Chondrocyte (in vitro differentiated cells): ENCODE results near the gene PLSCR3. TPM values are rescaled to one million over a fixed set of nuclear protein-coding genes. Genes with fewer than 3 reads are reported as not detected.

Experiments
- DNase-seq: peaks from one replicate; pipeline ENCODE4 v3.0.0; 2021; ENCODE audit warnings: mixed read lengths, low spot score
- H3K27ac Mint-ChIP-seq: one replicate; pipeline ENCODE4 v1.8.0; 2021; ENCODE audit warnings: mild to moderate bottlenecking, moderate library complexity, mixed read lengths; ENCODE audit not compliant: unreplicated experiment
- H3K27me3 Mint-ChIP-seq: 2 replicates; pipeline ENCODE4 v1.8.0; 2021; ENCODE audit warnings: low read depth, mixed read lengths
- H3K36me3 Mint-ChIP-seq: 2 replicates; pipeline ENCODE4 v1.8.0; 2021; ENCODE audit warnings: low read depth, mixed read lengths
- H3K4me1 Mint-ChIP-seq: 2 replicates; pipeline ENCODE4 v1.8.0; 2021; ENCODE audit warnings: low read depth, mild to moderate bottlenecking, mixed read lengths
- H3K4me3 Mint-ChIP-seq: one replicate; pipeline ENCODE4 v1.8.0; 2021; ENCODE audit warnings: mild to moderate bottlenecking, moderate library complexity, mixed read lengths; ENCODE audit not compliant: unreplicated experiment
- H3K9me3 Mint-ChIP-seq: 2 replicates; pipeline ENCODE4 v1.8.0; 2021; ENCODE audit warnings: low read depth, mixed read lengths
- CTCF ChIP-seq: fragments of 200-600 bp; sonication (generic); IDR thresholded peaks from 2 replicates; pipeline ENCODE4 v1.5.0; 2021; ENCODE audit warnings: antibody characterized with exemption, mild to moderate bottlenecking, moderate library complexity
- total RNA-seq: library from RNA; stranded (reverse); gene quantifications from 3 replicates; pipeline ENCODE4 v1.2.1, GENCODE V29; 2021

The PLSCR3 gene
- total RNA-seq, 1 donor from 2014 or later, result 81.5 TPM

- Mint-ChIP-seq H3K4me1 (peaks cover 3% of the 10 kb centered on the region), H3K4me3 (no peak overlapping the region), H3K27ac (no peak overlapping the region)
Observed at GRCh38 chr17:7343250-7343649, 51.1 kb downstream of the PLSCR3 start.

GRCh38 chr17:7341842-7342241 is 52.5 kb downstream of the PLSCR3 start:
- Mint-ChIP-seq H3K9me3 (no peaks in the 10 kb centered on the region), H3K36me3 (no peaks in the 10 kb centered on the region), H3K4me3 (no peak overlapping the region), H3K27me3 (peaks cover 7% of the 10 kb centered on the region), H3K27ac (no peak overlapping the region), H3K4me1 (no peaks in the 10 kb centered on the region)
- no peak for TF ChIP-seq CTCF
- DNase-seq, result no peak

More at GRCh38 chr17:7343250-7343649, 51.1 kb downstream of the PLSCR3 start:
- no peaks in the 10 kb centered on the region for H3K9me3 Mint-ChIP-seq
- peaks cover 4% of the 10 kb centered on the region for H3K27me3 Mint-ChIP-seq
- no peak for DNase-seq
- TF ChIP-seq CTCF, result no peak
- H3K36me3 Mint-ChIP-seq, result no peaks in the 10 kb centered on the region

- H3K4me1 Mint-ChIP-seq, result no peaks in the 10 kb centered on the region
- no peaks in the 10 kb centered on the region for H3K9me3 Mint-ChIP-seq
- peaks cover 8% of the 10 kb centered on the region for H3K27me3 Mint-ChIP-seq
- no peak overlapping the region for H3K27ac Mint-ChIP-seq
- DNase-seq, result no peak
- no peak for TF ChIP-seq CTCF
- no peaks in the 10 kb centered on the region for H3K36me3 Mint-ChIP-seq
- no peak overlapping the region for H3K4me3 Mint-ChIP-seq
Observed at GRCh38 chr17:7340179-7340578, 54.1 kb downstream of the PLSCR3 start.

Other genes starting within 250 kb of the PLSCR3 start
- 0.46 to 1.9 TPM (median 0.97 TPM) in 3 replicates for gene ASGR1, start 215.2 kb downstream of the PLSCR3 start, total RNA-seq
- gene DLG4, start 174.7 kb downstream of the PLSCR3 start, total RNA-seq, result 28.3 to 34.4 TPM (median 31.3 TPM) in 3 replicates
- gene ACADVL, start 174.6 kb downstream of the PLSCR3 start, total RNA-seq, result 427 to 584 TPM (median 454 TPM) in 3 replicates
- gene DVL2, start 160.0 kb downstream of the PLSCR3 start, total RNA-seq, result 58.8 to 65.2 TPM (median 59.5 TPM) in 3 replicates
- gene PHF23, start 155.1 kb downstream of the PLSCR3 start, total RNA-seq, result 49.5 to 57.8 TPM (median 53.1 TPM) in 3 replicates
- gene GABARAP, start 152.1 kb downstream of the PLSCR3 start, total RNA-seq, result 449 to 459 TPM (median 455 TPM) in 3 replicates
- 105 to 118 TPM (median 111 TPM) in 3 replicates for gene CTDNEP1, start 142.8 kb downstream of the PLSCR3 start, total RNA-seq
- 24.9 to 32.7 TPM (median 25.8 TPM) in 3 replicates for gene ELP5, start 142.3 kb downstream of the PLSCR3 start, total RNA-seq
- 0.42 to 0.54 TPM (median 0.46 TPM) in 3 replicates for gene CLDN7, start 132.0 kb downstream of the PLSCR3 start, total RNA-seq
- 0.15 to 0.38 TPM (median 0.30 TPM) in 3 replicates for gene SLC2A4, start 112.8 kb downstream of the PLSCR3 start, total RNA-seq
- gene YBX2, start 99.9 kb downstream of the PLSCR3 start, total RNA-seq, result 0.56 to 0.57 TPM in 2 of 3 replicates, not detected in the other
- 364 to 494 TPM (median 376 TPM) in 3 replicates for gene EIF5A, start 86.9 kb downstream of the PLSCR3 start, total RNA-seq
- gene GPS2, start 79.2 kb downstream of the PLSCR3 start, total RNA-seq, result 43.9 to 64.9 TPM (median 55.3 TPM) in 3 replicates
- 28.0 to 43.3 TPM (median 32.4 TPM) in 3 replicates for gene NEURL4, start 65.2 kb downstream of the PLSCR3 start, total RNA-seq
- 2.9 to 6.8 TPM (median 3.7 TPM) in 3 replicates for gene ACAP1, start 58.0 kb downstream of the PLSCR3 start, total RNA-seq
- gene KCTD11, start 42.4 kb downstream of the PLSCR3 start, total RNA-seq, result 16.6 to 23.3 TPM (median 23.0 TPM) in 3 replicates
- not detected in 3 replicates for gene TMEM95, start 39.4 kb downstream of the PLSCR3 start, total RNA-seq
- 0.22 to 0.72 TPM in 2 of 3 replicates, not detected in the other for gene TNK1, start 13.4 kb downstream of the PLSCR3 start, total RNA-seq
- 32.8 to 42.8 TPM (median 34.3 TPM) in 3 replicates for gene TMEM256, start 9.6 kb upstream of the PLSCR3 start, total RNA-seq
- gene NLGN2, start 13.3 kb upstream of the PLSCR3 start, total RNA-seq, result 45.2 to 49.8 TPM (median 46.7 TPM) in 3 replicates
- not detected in 3 replicates for gene SPEM1, start 25.8 kb upstream of the PLSCR3 start, total RNA-seq
- not detected in 3 replicates for gene SPEM2, start 31.1 kb upstream of the PLSCR3 start, total RNA-seq
- not detected in 3 replicates for gene SPEM3, start 34.3 kb upstream of the PLSCR3 start, total RNA-seq
- gene TMEM102, start 40.9 kb upstream of the PLSCR3 start, total RNA-seq, result 6.9 to 9.1 TPM (median 7.7 TPM) in 3 replicates
- 5.0 to 6.0 TPM (median 5.1 TPM) in 3 replicates for gene FGF11, start 45.0 kb upstream of the PLSCR3 start, total RNA-seq
- 12.2 to 14.0 TPM (median 12.6 TPM) in 3 replicates for gene CHRNB1, start 50.5 kb upstream of the PLSCR3 start, total RNA-seq
- gene ZBTB4, start 85.1 kb upstream of the PLSCR3 start, total RNA-seq, result 50.9 to 51.9 TPM (median 51.0 TPM) in 3 replicates
- gene SLC35G6, start 86.9 kb upstream of the PLSCR3 start, total RNA-seq, result not detected in 3 replicates
- gene POLR2A, start 89.8 kb upstream of the PLSCR3 start, total RNA-seq, result 113 to 121 TPM (median 115 TPM) in 3 replicates
- 12.1 to 23.3 TPM (median 23.0 TPM) in 3 replicates for gene TNFSF12, start 154.5 kb upstream of the PLSCR3 start, total RNA-seq
- gene TNFSF13, start 164.2 kb upstream of the PLSCR3 start, total RNA-seq, result 0.48 to 1.9 TPM (median 1.7 TPM) in 3 replicates
- 45.3 to 57.8 TPM (median 49.4 TPM) in 3 replicates for gene SENP3, start 167.4 kb upstream of the PLSCR3 start, total RNA-seq
- 1.2 to 3.3 TPM (median 2.6 TPM) in 3 replicates for gene CD68, start 185.1 kb upstream of the PLSCR3 start, total RNA-seq
- 33.1 to 47.8 TPM (median 35.9 TPM) in 3 replicates for gene MPDU1, start 189.3 kb upstream of the PLSCR3 start, total RNA-seq
- gene SOX15, start 195.6 kb upstream of the PLSCR3 start, total RNA-seq, result 0.32 to 0.39 TPM in 2 of 3 replicates, not detected in the other
- gene FXR2, start 220.4 kb upstream of the PLSCR3 start, total RNA-seq, result 48.4 to 53.7 TPM (median 52.5 TPM) in 3 replicates
- 82.1 to 85.0 TPM (median 84.9 TPM) in 3 replicates for gene SAT2, start 233.3 kb upstream of the PLSCR3 start, total RNA-seq
- 0.67 to 1.2 TPM (median 0.92 TPM) in 3 replicates for gene SHBG, start 235.6 kb upstream of the PLSCR3 start, total RNA-seq